Nephron (organoid): ENCODE results near the gene CATSPERB.

Source experiments
- H3K27ac Mint-ChIP-seq, 3 experiments: 2 replicates each; pipeline ENCODE4 v1.8.0; 2020; ENCODE audit warnings: mixed read lengths in 3 of 3, mild to moderate bottlenecking in 2 of 3, moderate library complexity in 1 of 3
- H3K27me3 Mint-ChIP-seq: 2 replicates; pipeline ENCODE4 v1.8.0; 2021; ENCODE audit warnings: low read depth, mild to moderate bottlenecking, moderate library complexity, mixed read lengths
- H3K36me3 Mint-ChIP-seq: 2 replicates; pipeline ENCODE4 v1.8.0; 2020; ENCODE audit warnings: low read depth, mixed read lengths
- H3K4me1 Mint-ChIP-seq: 2 replicates; pipeline ENCODE4 v1.8.0; 2020; ENCODE audit warnings: mixed read lengths
- H3K4me3 Mint-ChIP-seq, 3 experiments: 2 replicates each; pipeline ENCODE4 v1.8.0; 2020; ENCODE audit warnings: mild to moderate bottlenecking in 3 of 3, mixed read lengths in 3 of 3, moderate library complexity in 2 of 3
- H3K9me3 Mint-ChIP-seq: 2 replicates; pipeline ENCODE4 v1.8.0; 2020; ENCODE audit warnings: mixed read lengths
- TF ChIP-seq, protein P1 (sequence below), 3 experiments: fragments of 200-600 bp; sonication (generic); IDR thresholded peaks; one replicate each; pipeline ENCODE4 v1.5.0; 2021; ENCODE audit warnings: antibody characterized with exemption in 3 of 3; ENCODE audit not compliant: unreplicated experiment in 3 of 3

Gene CATSPERB

DNA sequence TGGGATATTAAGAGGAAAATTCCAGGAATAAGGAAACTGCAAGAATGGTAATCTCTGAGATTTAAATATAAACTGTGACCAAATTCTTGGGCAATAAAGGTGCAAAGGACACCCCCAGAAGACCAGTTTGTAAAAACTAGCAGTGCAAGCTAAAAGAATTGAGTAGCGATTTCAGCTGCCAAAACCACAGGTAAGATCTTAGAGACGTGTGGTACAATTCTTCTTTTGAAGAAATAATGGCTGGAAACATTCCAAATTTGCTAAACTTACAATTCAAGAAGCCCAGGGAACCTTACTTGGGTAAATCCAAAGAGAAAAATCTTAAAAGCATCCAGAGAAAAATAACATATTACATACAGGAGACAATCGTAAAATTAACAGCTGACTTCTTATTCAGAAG lies 12.0 kb downstream of the CATSPERB start:
- Mint-ChIP-seq H3K4me3 (no peak overlapping the region), H3K27ac (no peak overlapping the region), H3K27me3 (no peaks in the 10 kb centered on the region), H3K4me1 (no peaks in the 10 kb centered on the region), H3K9me3 (peaks cover 2% of the 10 kb centered on the region), H3K36me3 (no peaks in the 10 kb centered on the region)
- TF ChIP-seq, protein P1, sequence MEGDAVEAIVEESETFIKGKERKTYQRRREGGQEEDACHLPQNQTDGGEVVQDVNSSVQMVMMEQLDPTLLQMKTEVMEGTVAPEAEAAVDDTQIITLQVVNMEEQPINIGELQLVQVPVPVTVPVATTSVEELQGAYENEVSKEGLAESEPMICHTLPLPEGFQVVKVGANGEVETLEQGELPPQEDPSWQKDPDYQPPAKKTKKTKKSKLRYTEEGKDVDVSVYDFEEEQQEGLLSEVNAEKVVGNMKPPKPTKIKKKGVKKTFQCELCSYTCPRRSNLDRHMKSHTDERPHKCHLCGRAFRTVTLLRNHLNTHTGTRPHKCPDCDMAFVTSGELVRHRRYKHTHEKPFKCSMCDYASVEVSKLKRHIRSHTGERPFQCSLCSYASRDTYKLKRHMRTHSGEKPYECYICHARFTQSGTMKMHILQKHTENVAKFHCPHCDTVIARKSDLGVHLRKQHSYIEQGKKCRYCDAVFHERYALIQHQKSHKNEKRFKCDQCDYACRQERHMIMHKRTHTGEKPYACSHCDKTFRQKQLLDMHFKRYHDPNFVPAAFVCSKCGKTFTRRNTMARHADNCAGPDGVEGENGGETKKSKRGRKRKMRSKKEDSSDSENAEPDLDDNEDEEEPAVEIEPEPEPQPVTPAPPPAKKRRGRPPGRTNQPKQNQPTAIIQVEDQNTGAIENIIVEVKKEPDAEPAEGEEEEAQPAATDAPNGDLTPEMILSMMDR (IDR thresholded peaks at IDR 0.05; ENCODE audit: unreplicated experiment in 3 of 3) = no peak

DNA sequence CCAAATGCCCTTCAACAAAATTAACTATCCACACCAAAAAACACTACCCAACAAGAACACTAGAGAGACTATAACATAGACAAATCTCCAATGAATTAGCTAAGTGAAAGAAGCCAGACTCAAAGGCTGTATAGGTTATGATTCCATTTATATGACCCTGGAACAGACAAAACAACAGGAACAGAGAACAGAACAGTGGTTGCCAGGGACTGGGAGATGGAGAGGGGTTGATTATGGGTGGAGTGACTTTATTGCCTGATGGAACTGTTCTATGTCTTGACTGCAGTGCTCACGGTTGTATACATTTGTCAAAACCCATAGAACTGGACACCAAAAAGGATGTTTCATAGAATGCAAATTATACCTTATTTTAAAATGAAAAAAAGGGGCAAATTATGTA lies 14.9 kb downstream of the CATSPERB start:
- Mint-ChIP-seq H3K36me3 (no peaks in the 10 kb centered on the region), H3K27me3 (no peaks in the 10 kb centered on the region), H3K9me3 (peaks cover under 1% of the 10 kb centered on the region), H3K4me1 (no peaks in the 10 kb centered on the region), H3K4me3 (no peak overlapping the region), H3K27ac (no peak overlapping the region)
- TF ChIP-seq, protein P1 (IDR thresholded peaks at IDR 0.05; ENCODE audit: unreplicated experiment in 3 of 3) = no peak

DNA sequence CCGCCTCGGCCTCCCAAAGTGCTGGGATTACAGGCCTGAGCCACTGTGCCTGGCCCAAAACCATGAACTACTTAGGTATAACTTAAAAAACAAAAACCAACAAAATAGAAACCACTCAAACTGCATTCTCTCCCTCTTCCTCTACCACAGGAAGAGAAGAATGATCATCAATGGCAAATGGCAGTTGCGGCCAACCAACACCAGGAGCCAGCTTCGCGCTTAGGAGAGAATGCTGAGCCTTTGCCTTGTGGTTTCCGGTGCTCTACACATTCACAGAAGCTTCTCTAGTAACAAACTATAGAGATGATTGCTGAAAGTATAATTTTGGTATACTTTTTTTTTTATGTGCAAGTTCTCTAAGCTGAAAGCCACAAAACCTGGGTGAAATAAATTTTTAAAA lies 17.1 kb downstream of the CATSPERB start:
- Mint-ChIP-seq H3K4me3 (no peak overlapping the region), H3K27ac (no peak overlapping the region), H3K4me1 (no peaks in the 10 kb centered on the region), H3K9me3 (peaks cover 2% of the 10 kb centered on the region), H3K27me3 (no peaks in the 10 kb centered on the region), H3K36me3 (no peaks in the 10 kb centered on the region)
- TF ChIP-seq, protein P1 (IDR thresholded peaks at IDR 0.05; ENCODE audit: unreplicated experiment in 3 of 3) = no peak

DNA sequence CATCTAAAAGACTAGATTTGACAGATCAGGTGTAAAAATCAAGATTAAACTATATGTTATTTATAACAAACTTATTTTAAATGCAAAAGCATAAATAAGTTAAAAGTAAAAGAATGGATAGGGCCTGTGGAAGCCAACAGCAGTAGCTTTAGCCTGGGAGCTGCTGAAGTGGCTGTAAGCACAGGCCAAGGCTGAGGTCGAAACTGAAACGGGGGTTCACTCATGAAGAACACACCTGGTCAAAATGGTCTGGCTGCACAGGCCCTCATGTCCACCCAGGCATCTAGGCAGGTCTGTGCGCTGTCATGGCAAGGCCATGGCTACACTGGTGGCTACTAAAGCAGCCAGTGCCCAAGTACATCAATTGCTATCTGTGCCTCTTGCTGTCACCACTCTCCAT lies 23.1 kb downstream of the CATSPERB start:
- H3K4me3 Mint-ChIP-seq = no peak overlapping the region
- no peaks in the 10 kb centered on the region for H3K4me1 Mint-ChIP-seq
- TF ChIP-seq, protein P1 (IDR thresholded peaks at IDR 0.05; ENCODE audit: unreplicated experiment in 3 of 3) = no peak
- H3K27me3 Mint-ChIP-seq = no peaks in the 10 kb centered on the region
- no peak overlapping the region for H3K27ac Mint-ChIP-seq
- peaks cover 7% of the 10 kb centered on the region for H3K9me3 Mint-ChIP-seq
- no peaks in the 10 kb centered on the region for H3K36me3 Mint-ChIP-seq

DNA sequence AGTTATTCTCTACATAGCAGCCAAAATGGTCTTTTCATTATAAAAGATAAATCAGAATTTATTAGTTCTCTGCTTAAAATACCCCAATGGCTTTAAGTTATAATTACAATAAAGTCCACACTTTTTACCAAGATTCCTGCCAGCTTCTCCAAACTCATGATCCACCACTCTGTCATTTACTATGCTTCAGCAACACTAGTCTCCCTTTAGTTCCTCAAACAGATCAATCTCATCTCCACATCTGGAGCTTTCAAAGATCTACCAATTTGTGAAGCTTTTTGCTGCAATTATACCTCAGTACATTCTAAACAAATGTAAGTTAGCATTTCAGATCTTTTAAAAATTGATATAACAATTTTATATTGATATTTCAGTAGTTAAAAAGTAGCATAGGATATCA lies 24.9 kb downstream of the CATSPERB start:
- Mint-ChIP-seq H3K27me3 (no peaks in the 10 kb centered on the region), H3K9me3 (peaks cover 7% of the 10 kb centered on the region), H3K4me1 (no peaks in the 10 kb centered on the region), H3K36me3 (no peaks in the 10 kb centered on the region), H3K27ac (no peak overlapping the region), H3K4me3 (no peak overlapping the region)
- TF ChIP-seq, protein P1 (IDR thresholded peaks at IDR 0.05; ENCODE audit: unreplicated experiment in 3 of 3) = no peak

DNA sequence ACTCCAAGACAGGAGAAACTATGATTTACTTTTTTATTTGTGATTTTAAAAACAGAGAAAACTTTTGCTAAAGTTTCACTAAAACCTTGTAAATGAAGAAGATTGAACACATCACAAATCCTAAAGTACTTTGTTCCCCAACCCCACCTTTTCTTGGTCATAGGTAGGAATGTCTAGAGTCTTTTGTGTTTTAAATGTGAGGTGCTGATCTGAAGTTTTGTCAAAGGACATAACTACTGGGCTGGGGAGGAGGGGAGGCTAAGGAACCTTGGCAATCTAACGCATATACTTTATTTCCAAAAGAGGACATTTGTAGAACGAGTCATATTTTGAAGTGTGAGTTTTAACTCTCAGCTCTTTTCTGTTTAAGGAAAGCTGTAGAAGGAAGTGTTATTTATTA lies 37.2 kb downstream of the CATSPERB start:
- H3K27ac Mint-ChIP-seq = no peak overlapping the region
- peaks cover 36% of the 10 kb centered on the region for H3K9me3 Mint-ChIP-seq
- H3K36me3 Mint-ChIP-seq = peaks cover 3% of the 10 kb centered on the region
- no peaks in the 10 kb centered on the region for H3K4me1 Mint-ChIP-seq
- TF ChIP-seq, protein P1 (IDR thresholded peaks at IDR 0.05; ENCODE audit: unreplicated experiment in 3 of 3) = no peak
- H3K4me3 Mint-ChIP-seq = no peak overlapping the region
- no peaks in the 10 kb centered on the region for H3K27me3 Mint-ChIP-seq
